Muscle layer of colon (tissue), 2 donors: ENCODE data around the gene HMHB1.
"Not testable (repeated sequence)": the region's sequence is repeated elsewhere in the genome, so short reads cannot be mapped to it uniquely, and the experiment has no call there.

ENCODE experiments used
- H3K27ac ChIP-seq: one replicate; pipeline ENCODE4 v1.7.0; 2013; ENCODE audit warnings: low read depth, mild to moderate bottlenecking, low read length, moderate library complexity
- H3K27me3 ChIP-seq, 2 donors: one replicate each; pipeline ENCODE4 v1.7.0; 2013; ENCODE audit warnings: low read length in 2 of 2, mild to moderate bottlenecking in 2 of 2; ENCODE audit not compliant: insufficient read depth in 2 of 2, control insufficient read depth in 1 of 2
- H3K36me3 ChIP-seq: one replicate; pipeline ENCODE4 v1.7.0; 2013; ENCODE audit warnings: mild to moderate bottlenecking, low read length; ENCODE audit not compliant: insufficient read depth
- H3K4me1 ChIP-seq: one replicate; pipeline ENCODE4 v1.7.0; 2013; ENCODE audit warnings: mild to moderate bottlenecking, low read length; ENCODE audit not compliant: insufficient read depth
- H3K4me3 ChIP-seq, 2 donors: one replicate each; pipeline ENCODE4 v1.7.0; 2013; ENCODE audit warnings: low read length in 2 of 2, low read depth in 1 of 2, mild to moderate bottlenecking in 1 of 2, moderate library complexity in 1 of 2
- H3K9ac ChIP-seq: one replicate; pipeline ENCODE4 v1.7.0; 2013; ENCODE audit warnings: low read length
- H3K9me3 ChIP-seq: one replicate; pipeline ENCODE4 v1.7.0; 2013; ENCODE audit warnings: mild to moderate bottlenecking, low read length
- donor health status: abdominal sarcoma.
- donor health status: Adenocarcinoma of cecum.

Gene HMHB1

DNA sequence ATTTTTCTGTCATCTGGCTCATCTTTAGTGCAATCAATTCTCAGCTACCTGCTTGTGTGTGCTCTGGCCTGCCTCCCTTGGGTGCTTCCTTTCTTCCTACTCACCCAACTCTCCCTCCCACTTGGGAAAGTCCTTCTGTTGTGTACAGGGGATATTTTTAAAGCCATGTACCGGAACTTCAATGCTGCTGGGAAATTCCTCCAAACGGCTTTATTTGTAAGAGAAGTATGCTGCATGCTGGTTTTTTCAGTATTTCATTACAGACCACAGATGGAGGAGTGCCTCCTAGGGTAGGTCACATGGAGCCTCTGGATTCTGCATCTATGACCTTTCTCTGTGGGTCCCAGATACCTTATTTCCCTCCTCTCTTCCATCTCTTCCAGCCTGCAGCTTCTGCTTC is 5.4 kb upstream of the HMHB1 start:
- H3K36me3 ChIP-seq = no peaks in the 10 kb centered on the region
- H3K4me3 ChIP-seq = no peak overlapping the region
- no peaks in the 10 kb centered on the region for H3K9me3 ChIP-seq
- H3K27me3 ChIP-seq = no peaks in the 10 kb centered on the region
- no peak overlapping the region for H3K9ac ChIP-seq
- H3K4me1 ChIP-seq = no peaks in the 10 kb centered on the region
- no peak overlapping the region for H3K27ac ChIP-seq

DNA sequence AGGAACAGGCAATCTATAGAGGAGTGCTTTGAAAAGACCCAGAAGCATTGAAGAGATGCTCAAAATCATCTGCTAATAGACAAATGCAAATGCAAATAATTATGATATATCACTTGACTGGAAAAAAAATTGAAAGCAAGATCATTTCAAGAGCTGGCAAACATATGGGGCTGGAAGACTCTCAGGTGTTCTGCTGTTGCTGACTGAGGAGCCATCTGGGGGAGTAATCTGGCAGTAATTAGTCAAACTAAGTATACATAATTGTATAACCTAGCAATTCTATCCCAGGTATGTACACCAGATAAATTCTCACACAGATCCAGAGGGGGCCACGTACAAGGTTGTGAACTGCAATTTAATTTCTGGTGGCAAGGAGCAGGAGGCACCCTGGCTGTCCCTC is 4.6 kb upstream of the HMHB1 start:
- no peaks in the 10 kb centered on the region for H3K27me3 ChIP-seq
- H3K4me3 ChIP-seq = no peak overlapping the region
- no peaks in the 10 kb centered on the region for H3K9me3 ChIP-seq
- no peaks in the 10 kb centered on the region for H3K4me1 ChIP-seq
- H3K27ac ChIP-seq = no peak overlapping the region
- H3K9ac ChIP-seq = no peak overlapping the region
- H3K36me3 ChIP-seq = no peaks in the 10 kb centered on the region

DNA sequence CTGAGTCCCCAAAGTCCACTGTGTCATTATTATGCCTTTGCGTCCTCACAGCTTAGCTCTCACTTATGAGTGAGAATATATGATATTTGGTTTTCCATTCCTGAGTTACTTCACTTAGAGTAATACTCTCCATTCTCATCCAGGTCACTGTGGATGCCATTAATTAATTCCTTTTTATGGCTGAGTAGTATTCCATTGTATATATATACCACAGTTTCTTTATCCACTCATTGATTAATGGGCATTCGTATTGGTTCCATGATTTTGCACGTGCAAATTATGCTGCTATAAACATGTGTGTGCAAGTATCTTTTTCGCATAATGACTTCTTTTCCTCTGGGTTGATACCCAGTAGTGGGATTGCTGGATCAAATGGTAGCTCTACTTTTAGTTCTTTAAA is 4.4 kb downstream of the HMHB1 start:
- not testable (repeated sequence) for H3K4me3 ChIP-seq, H3K9ac ChIP-seq, H3K27me3 ChIP-seq, H3K9me3 ChIP-seq, H3K27ac ChIP-seq, H3K36me3 ChIP-seq, H3K4me1 ChIP-seq

GRCh38 chr5:143819716-143820115 is 7.8 kb downstream of the HMHB1 start:
- Histone ChIP-seq H3K4me1 (peaks cover 2% of the 10 kb centered on the region), H3K4me3 (no peak overlapping the region), H3K27me3 (no peaks in the 10 kb centered on the region), H3K36me3 (no peaks in the 10 kb centered on the region), H3K9me3 (no peaks in the 10 kb centered on the region), H3K9ac (no peak overlapping the region), H3K27ac (no peak overlapping the region)

- Histone ChIP-seq H3K27ac (no peak overlapping the region), H3K9ac (no peak overlapping the region), H3K27me3 (no peaks in the 10 kb centered on the region), H3K9me3 (no peaks in the 10 kb centered on the region), H3K4me1 (peaks cover 7% of the 10 kb centered on the region), H3K36me3 (no peaks in the 10 kb centered on the region), H3K4me3 (no peak overlapping the region)
Observed at GRCh38 chr5:143820451-143820850, 8.5 kb downstream of the HMHB1 start.

- Histone ChIP-seq H3K27me3 (no peaks in the 10 kb centered on the region), H3K27ac (no peak overlapping the region), H3K4me3 (no peak overlapping the region), H3K9me3 (no peaks in the 10 kb centered on the region), H3K9ac (no peak overlapping the region), H3K36me3 (no peaks in the 10 kb centered on the region), H3K4me1 (peaks cover 7% of the 10 kb centered on the region)
Observed at GRCh38 chr5:143824851-143825720, 13.1 kb downstream of the HMHB1 start.

DNA sequence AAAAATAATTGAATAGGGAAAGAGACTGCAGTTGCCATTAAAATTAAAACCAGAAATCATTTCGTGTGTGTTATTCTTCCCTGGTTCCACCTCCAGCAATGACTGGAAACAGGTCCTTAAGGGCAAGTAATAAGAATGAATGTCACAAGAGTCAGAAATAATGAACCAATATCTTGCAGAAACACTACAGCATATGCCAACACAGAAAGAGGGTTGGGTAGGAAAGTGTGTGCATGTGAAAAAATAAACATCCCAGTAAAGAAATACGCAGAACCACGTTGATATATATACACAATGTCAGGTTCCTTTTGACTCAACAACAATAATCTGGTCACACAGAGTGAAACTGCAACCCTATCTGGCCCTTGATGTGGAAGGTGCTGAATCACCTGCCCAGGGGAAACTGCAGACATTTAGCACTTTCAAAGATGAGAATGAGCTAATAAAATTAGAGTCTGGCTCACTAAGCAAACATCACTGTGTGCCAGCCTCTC is 15.0 kb downstream of the HMHB1 start:
- Histone ChIP-seq H3K9ac (no peak overlapping the region), H3K4me1 (peaks cover 7% of the 10 kb centered on the region), H3K36me3 (no peaks in the 10 kb centered on the region), H3K27ac (no peak overlapping the region), H3K9me3 (no peaks in the 10 kb centered on the region), H3K27me3 (no peaks in the 10 kb centered on the region), H3K4me3 (no peak overlapping the region)

DNA sequence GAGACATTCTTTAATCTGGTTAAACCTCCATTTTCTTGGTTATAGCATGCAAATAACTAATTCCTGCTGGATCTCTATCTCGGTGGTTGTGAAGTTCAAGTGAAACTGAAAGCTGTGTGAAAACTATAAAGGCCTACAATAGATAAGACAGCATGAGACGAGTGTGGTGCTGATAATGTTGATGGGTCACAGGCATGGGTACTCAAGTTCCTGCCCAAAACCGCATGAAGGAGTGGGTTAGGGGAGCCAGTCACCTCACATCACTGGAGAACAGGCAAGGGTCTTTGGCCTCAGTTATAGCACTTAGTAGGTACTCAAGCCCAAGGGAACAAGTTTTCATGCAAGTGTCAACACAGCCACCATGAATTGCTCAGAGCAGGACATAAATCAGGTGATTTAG is 16.7 kb downstream of the HMHB1 start:
- Histone ChIP-seq H3K9ac (no peak overlapping the region), H3K4me1 (peaks cover 7% of the 10 kb centered on the region), H3K27me3 (no peaks in the 10 kb centered on the region), H3K27ac (no peak overlapping the region), H3K36me3 (no peaks in the 10 kb centered on the region), H3K4me3 (no peak overlapping the region), H3K9me3 (no peaks in the 10 kb centered on the region)

DNA sequence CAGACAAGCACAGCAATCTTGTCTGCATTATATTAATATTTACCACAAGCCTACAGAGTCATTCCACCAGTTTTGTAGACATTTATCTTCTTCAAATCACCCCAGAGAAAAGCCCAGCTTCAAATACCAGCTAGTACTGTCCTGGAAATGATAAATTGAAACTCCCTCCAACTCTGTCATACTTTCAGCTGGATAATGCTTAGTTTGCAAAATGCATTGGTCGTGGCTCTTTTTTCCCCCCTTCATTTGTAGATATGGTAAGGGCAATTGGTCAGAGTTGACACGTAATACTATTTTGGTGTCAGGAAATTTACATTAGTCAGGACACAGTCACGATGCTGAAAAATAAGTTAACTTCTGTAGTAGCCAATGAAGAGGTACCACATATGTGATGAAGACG is 21.2 kb downstream of the HMHB1 start:
- H3K9me3 ChIP-seq = no peaks in the 10 kb centered on the region
- no peaks in the 10 kb centered on the region for H3K36me3 ChIP-seq
- no peak overlapping the region for H3K27ac ChIP-seq
- no peak overlapping the region for H3K9ac ChIP-seq
- H3K4me1 ChIP-seq = no peaks in the 10 kb centered on the region
- H3K27me3 ChIP-seq = no peaks in the 10 kb centered on the region
- H3K4me3 ChIP-seq = no peak overlapping the region

- H3K27me3 ChIP-seq = no peaks in the 10 kb centered on the region
- no peak overlapping the region for H3K27ac ChIP-seq
- no peak overlapping the region for H3K9ac ChIP-seq
- no peak overlapping the region for H3K4me3 ChIP-seq
- H3K4me1 ChIP-seq = no peaks in the 10 kb centered on the region
- no peaks in the 10 kb centered on the region for H3K9me3 ChIP-seq
- no peaks in the 10 kb centered on the region for H3K36me3 ChIP-seq
Observed at GRCh38 chr5:143835251-143835650, 23.3 kb downstream of the HMHB1 start.

- H3K4me3 ChIP-seq = no peak overlapping the region
- H3K27me3 ChIP-seq = no peaks in the 10 kb centered on the region
- H3K27ac ChIP-seq = no peak overlapping the region
- no peak overlapping the region for H3K9ac ChIP-seq
- no peaks in the 10 kb centered on the region for H3K36me3 ChIP-seq
- no peaks in the 10 kb centered on the region for H3K4me1 ChIP-seq
- no peaks in the 10 kb centered on the region for H3K9me3 ChIP-seq
Observed at GRCh38 chr5:143836161-143836725, 24.3 kb downstream of the HMHB1 start.
